ENCODE results near the gene INHBB.

INHBB gene

DNA sequence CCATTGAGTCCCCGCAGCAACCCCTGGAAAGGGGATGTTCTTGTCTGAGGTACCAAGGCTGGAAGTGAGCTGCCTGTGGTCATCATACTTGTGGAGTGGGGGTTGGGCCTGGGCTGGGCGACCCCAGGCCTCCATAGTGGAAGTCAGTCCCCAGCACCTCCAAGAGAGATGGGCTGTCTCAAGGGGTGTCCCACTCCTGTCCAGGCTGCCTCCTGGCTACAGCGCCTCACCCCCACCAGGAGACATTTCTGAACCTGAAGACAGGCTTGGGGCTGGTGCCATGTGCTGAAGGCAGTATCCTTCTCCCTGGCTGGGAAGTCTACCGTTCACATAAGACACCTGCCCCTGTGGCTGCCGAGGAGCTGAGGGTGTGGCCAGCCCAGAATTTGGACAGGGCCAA lies 28.9 kb downstream of the INHBB start:
- Histone ChIP-seq H3K27ac (ENCODE audit: low read depth, low read length) (no peak overlapping the region), H3K9me3 (ENCODE audit: control insufficient read depth, insufficient read depth, low read depth, low read length) (no peaks in the 10 kb centered on the region), H3K9ac (ENCODE audit: low read length) (no peak overlapping the region), H3K36me3 (ENCODE audit: control insufficient read depth, insufficient read depth, low read length) (no peaks in the 10 kb centered on the region), H3K27me3 (ENCODE audit: control insufficient read depth, insufficient read depth, low read length) (peaks cover 26% of the 10 kb centered on the region), H3K4me1 (ENCODE audit: control insufficient read depth, insufficient read depth, low read length) (peaks cover 35% of the 10 kb centered on the region), H3K4me3 (ENCODE audit: low read depth, low read length) (no peak overlapping the region)

- Histone ChIP-seq H3K27me3 (ENCODE audit: control insufficient read depth, insufficient read depth, low read length) (peaks cover 28% of the 10 kb centered on the region), H3K4me3 (ENCODE audit: low read depth, low read length) (no peak overlapping the region), H3K36me3 (ENCODE audit: control insufficient read depth, insufficient read depth, low read length) (no peaks in the 10 kb centered on the region), H3K27ac (ENCODE audit: low read depth, low read length) (no peak overlapping the region), H3K9me3 (ENCODE audit: control insufficient read depth, insufficient read depth, low read depth, low read length) (no peaks in the 10 kb centered on the region), H3K4me1 (ENCODE audit: control insufficient read depth, insufficient read depth, low read length) (peaks cover 35% of the 10 kb centered on the region), H3K9ac (ENCODE audit: low read length) (no peak overlapping the region)
These were observed 29.5 kb downstream of the INHBB start for GRCh38 chr2:120375251-120376020.

DNA sequence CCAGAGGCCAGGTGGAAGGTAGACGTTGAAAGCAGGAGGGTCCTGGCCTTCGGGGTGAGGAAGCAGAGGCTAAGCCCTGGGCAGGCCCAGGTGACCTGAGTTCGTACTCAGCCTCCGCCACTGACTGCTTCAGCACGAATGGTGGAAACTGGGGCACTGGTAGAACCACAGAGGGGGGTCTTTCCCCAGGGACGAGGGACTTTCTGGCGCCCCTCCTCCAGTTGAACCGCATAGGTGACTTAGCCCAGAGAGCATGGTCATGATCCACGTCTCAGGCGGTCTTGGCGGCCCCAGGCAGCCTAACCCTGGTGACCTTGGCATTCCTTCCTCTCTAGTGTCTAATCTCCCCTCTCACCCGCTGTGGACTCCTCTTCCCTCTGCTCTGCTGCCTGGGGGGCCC lies 30.2 kb downstream of the INHBB start:
- Histone ChIP-seq H3K9me3 (ENCODE audit: control insufficient read depth, insufficient read depth, low read depth, low read length) (no peaks in the 10 kb centered on the region), H3K9ac (ENCODE audit: low read length) (no peak overlapping the region), H3K27ac (ENCODE audit: low read depth, low read length) (no peak overlapping the region), H3K36me3 (ENCODE audit: control insufficient read depth, insufficient read depth, low read length) (no peaks in the 10 kb centered on the region), H3K4me3 (ENCODE audit: low read depth, low read length) (no peak overlapping the region), H3K27me3 (ENCODE audit: control insufficient read depth, insufficient read depth, low read length) (peaks cover 29% of the 10 kb centered on the region), H3K4me1 (ENCODE audit: control insufficient read depth, insufficient read depth, low read length) (peaks cover 35% of the 10 kb centered on the region)

DNA sequence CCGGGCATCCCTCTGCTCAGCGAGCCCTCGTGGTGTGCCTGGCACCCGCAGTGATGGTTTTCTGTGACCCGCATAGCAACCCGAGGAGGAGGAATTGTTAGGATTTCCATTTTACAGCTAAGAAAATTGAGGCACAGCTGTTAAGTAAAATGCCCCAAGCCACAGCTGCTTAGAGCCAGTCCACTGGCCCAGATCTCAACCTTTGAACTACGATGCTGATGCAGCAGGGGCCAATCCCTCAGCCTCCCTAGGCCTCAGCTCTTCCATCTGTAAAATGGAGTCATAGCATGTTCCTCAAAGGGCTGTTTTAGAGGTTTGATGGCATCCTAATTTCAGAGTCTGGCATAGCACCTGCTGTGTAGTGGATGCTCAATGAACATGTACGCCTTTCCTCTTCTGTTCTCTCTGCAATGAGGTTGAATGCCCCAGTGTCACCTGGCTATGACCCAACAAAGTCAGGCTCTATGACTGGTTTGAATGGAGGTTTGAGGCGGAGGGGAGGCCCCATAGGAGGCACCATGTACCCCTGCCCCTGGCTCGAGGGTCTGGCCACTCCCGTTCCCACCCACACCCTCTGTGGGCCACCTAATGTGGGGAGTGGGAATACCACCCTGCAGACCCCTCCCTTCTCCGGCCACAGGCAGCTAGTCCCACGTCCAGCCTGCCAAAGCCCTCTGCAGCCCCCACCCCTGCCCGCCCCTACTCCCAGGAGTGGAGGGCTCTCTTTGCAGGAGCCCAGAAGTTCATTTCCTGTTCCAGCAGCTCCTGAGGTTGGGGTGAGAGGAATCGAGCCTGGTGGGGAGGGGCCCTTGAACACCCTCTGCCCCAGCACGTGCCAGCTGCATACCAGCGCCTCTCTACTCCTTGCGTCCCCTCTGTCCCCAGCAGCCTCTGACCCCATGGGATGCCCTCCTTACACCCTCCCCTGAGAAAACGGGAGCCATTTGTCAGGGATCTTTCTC lies 31.0 kb downstream of the INHBB start:
- Histone ChIP-seq H3K27me3 (ENCODE audit: control insufficient read depth, insufficient read depth, low read length) (peaks cover 29% of the 10 kb centered on the region), H3K4me1 (ENCODE audit: control insufficient read depth, insufficient read depth, low read length) (peaks cover 30% of the 10 kb centered on the region), H3K36me3 (ENCODE audit: control insufficient read depth, insufficient read depth, low read length) (no peaks in the 10 kb centered on the region), H3K4me3 (ENCODE audit: low read depth, low read length) (no peak overlapping the region), H3K27ac (ENCODE audit: low read depth, low read length) (no peak overlapping the region), H3K9ac (ENCODE audit: low read length) (no peak overlapping the region), H3K9me3 (ENCODE audit: control insufficient read depth, insufficient read depth, low read depth, low read length) (no peaks in the 10 kb centered on the region)

DNA sequence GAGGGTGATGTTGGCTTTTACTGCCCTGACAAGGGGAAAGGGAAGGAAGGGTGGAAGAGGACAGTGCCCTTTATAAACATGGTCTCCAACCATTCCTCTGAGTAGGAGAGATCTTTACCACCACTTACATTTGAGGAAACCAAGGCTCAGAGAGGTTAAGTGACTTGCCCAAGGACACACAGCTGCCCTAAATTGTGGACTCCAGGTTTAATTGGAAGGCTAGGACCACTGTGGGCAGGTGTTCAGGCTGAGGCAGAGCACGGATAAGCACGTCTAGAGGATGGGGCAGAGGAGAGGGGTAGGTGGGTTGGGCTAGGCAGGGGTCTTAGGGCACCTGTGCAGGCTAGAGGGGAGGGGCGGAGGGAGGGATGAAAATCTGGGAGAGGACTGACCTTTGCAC lies 32.7 kb downstream of the INHBB start:
- peaks cover 20% of the 10 kb centered on the region for H3K4me1 ChIP-seq (ENCODE audit: control insufficient read depth, insufficient read depth, low read length)
- H3K36me3 ChIP-seq (ENCODE audit: control insufficient read depth, insufficient read depth, low read length): no peaks in the 10 kb centered on the region
- H3K9me3 ChIP-seq (ENCODE audit: control insufficient read depth, insufficient read depth, low read depth, low read length): no peaks in the 10 kb centered on the region
- peaks cover 29% of the 10 kb centered on the region for H3K27me3 ChIP-seq (ENCODE audit: control insufficient read depth, insufficient read depth, low read length)
- no peak overlapping the region for H3K27ac ChIP-seq (ENCODE audit: low read depth, low read length)
- H3K4me3 ChIP-seq (ENCODE audit: low read depth, low read length): no peak overlapping the region
- H3K9ac ChIP-seq (ENCODE audit: low read length): no peak overlapping the region

DNA sequence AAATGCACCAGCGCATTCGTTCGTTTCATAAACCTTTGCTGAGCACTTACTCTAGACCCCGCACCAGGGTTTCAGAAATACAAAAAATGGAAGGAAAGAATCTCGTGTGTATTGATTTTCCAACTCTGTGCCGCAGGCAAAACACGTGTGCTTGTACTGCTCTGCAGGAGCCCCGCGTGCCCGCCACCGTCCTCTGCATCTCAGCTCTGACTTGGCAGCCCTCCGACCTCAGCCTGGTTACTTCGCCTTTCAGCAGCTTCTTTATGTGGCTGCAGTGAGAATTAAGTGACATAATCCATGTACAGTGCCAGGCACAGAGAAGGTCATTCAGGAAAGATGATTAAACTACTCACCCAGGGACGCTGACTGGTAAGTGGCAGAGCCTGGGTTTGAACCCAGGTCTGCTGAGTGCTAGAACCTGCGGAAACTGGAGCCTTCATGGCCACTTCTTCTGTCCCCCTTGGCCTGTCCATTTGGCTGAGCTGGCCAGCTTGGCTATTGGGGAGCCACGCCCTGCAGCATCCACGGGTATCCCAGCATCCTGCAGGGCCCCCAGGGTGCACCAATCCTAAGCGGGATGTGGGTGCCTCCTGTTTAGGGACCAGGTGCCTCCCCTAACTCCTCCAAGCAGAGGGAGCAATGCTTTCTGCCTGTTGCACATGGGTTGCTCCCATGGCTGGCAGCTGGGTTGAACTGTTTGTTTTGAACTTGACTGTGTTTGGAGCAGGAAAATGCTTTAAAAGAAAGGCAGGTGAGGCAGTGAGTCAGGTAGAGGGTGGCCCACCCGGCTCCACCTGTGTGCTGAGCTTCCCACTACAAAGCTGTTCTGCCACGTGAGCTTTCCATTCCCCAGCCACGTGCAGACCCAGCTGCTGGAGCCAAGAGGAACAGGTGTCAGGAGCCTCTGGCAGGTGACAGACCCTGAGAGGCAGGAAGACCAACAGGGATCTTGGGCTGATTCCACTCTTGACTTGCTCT lies 34.3 kb downstream of the INHBB start:
- H3K9ac ChIP-seq (ENCODE audit: low read length): no peak overlapping the region
- no peaks in the 10 kb centered on the region for H3K36me3 ChIP-seq (ENCODE audit: control insufficient read depth, insufficient read depth, low read length)
- H3K27ac ChIP-seq (ENCODE audit: low read depth, low read length): no peak overlapping the region
- no peaks in the 10 kb centered on the region for H3K9me3 ChIP-seq (ENCODE audit: control insufficient read depth, insufficient read depth, low read depth, low read length)
- H3K27me3 ChIP-seq (ENCODE audit: control insufficient read depth, insufficient read depth, low read length): peaks cover 24% of the 10 kb centered on the region
- no peak overlapping the region for H3K4me3 ChIP-seq (ENCODE audit: low read depth, low read length)
- H3K4me1 ChIP-seq (ENCODE audit: control insufficient read depth, insufficient read depth, low read length): peaks cover 23% of the 10 kb centered on the region

GRCh38 chr2:120381192-120381591 lies 35.3 kb downstream of the INHBB start:
- Histone ChIP-seq H3K4me3 (ENCODE audit: low read depth, low read length) (no peak overlapping the region), H3K36me3 (ENCODE audit: control insufficient read depth, insufficient read depth, low read length) (no peaks in the 10 kb centered on the region), H3K9ac (ENCODE audit: low read length) (no peak overlapping the region), H3K9me3 (ENCODE audit: control insufficient read depth, insufficient read depth, low read depth, low read length) (no peaks in the 10 kb centered on the region), H3K4me1 (ENCODE audit: control insufficient read depth, insufficient read depth, low read length) (peaks cover 25% of the 10 kb centered on the region), H3K27ac (ENCODE audit: low read depth, low read length) (no peak overlapping the region), H3K27me3 (ENCODE audit: control insufficient read depth, insufficient read depth, low read length) (peaks cover 14% of the 10 kb centered on the region)

- Histone ChIP-seq H3K9me3 (ENCODE audit: control insufficient read depth, insufficient read depth, low read depth, low read length) (no peaks in the 10 kb centered on the region), H3K27ac (ENCODE audit: low read depth, low read length) (no peak overlapping the region), H3K36me3 (ENCODE audit: control insufficient read depth, insufficient read depth, low read length) (no peaks in the 10 kb centered on the region), H3K27me3 (ENCODE audit: control insufficient read depth, insufficient read depth, low read length) (peaks cover 14% of the 10 kb centered on the region), H3K4me3 (ENCODE audit: low read depth, low read length) (no peak overlapping the region), H3K9ac (ENCODE audit: low read length) (no peak overlapping the region), H3K4me1 (ENCODE audit: control insufficient read depth, insufficient read depth, low read length) (peaks cover 24% of the 10 kb centered on the region)
These were observed 35.7 kb downstream of the INHBB start for GRCh38 chr2:120381661-120382060.

- Histone ChIP-seq H3K9me3 (ENCODE audit: control insufficient read depth, insufficient read depth, low read depth, low read length) (no peaks in the 10 kb centered on the region), H3K36me3 (ENCODE audit: control insufficient read depth, insufficient read depth, low read length) (no peaks in the 10 kb centered on the region), H3K4me1 (ENCODE audit: control insufficient read depth, insufficient read depth, low read length) (peaks cover 24% of the 10 kb centered on the region), H3K27me3 (ENCODE audit: control insufficient read depth, insufficient read depth, low read length) (peaks cover 10% of the 10 kb centered on the region), H3K4me3 (ENCODE audit: low read depth, low read length) (no peak overlapping the region), H3K27ac (ENCODE audit: low read depth, low read length) (no peak overlapping the region), H3K9ac (ENCODE audit: low read length) (no peak overlapping the region)
These were observed 36.7 kb downstream of the INHBB start for GRCh38 chr2:120382541-120383144.

DNA sequence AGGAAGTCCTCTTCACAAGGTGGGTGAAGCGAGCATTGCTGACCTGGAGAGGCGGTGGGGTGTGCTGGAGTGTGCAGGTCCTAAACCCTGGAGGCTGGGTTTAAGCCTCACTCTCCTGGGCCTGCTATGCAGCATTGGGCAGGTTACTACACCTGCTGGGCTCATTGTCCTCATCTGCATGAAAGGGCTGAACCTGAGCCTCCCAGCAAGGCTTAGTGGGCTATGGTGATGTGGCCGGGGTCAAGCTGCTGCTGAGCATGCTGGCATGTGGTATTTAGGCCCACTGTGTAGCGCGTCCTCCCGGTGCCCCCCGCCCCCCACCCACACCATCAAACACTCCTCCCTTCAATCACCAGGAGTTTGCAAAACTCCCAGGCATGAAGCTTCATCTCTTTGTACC lies 37.3 kb downstream of the INHBB start:
- Histone ChIP-seq H3K27ac (ENCODE audit: low read depth, low read length) (no peak overlapping the region), H3K4me3 (ENCODE audit: low read depth, low read length) (no peak overlapping the region), H3K9ac (ENCODE audit: low read length) (no peak overlapping the region), H3K4me1 (ENCODE audit: control insufficient read depth, insufficient read depth, low read length) (peaks cover 24% of the 10 kb centered on the region), H3K27me3 (ENCODE audit: control insufficient read depth, insufficient read depth, low read length) (peaks cover 5% of the 10 kb centered on the region), H3K36me3 (ENCODE audit: control insufficient read depth, insufficient read depth, low read length) (no peaks in the 10 kb centered on the region), H3K9me3 (ENCODE audit: control insufficient read depth, insufficient read depth, low read depth, low read length) (no peaks in the 10 kb centered on the region)
